ENCODE measurements around the gene WFIKKN1. TPM values are rescaled to one million over a fixed set of nuclear protein-coding genes. Genes with fewer than 3 reads are reported as not detected.

Gene WFIKKN1
- total and polyA plus RNA-seq, 8 donors = 0.11 to 1.4 (median 0.52) TPM

GRCh38 chr16:672371-672770 is 41.6 kb downstream of the WFIKKN1 start:
- no peak for ATAC-seq
- intact Hi-C loops (cut with DNase I) = no loop called here

DNA sequence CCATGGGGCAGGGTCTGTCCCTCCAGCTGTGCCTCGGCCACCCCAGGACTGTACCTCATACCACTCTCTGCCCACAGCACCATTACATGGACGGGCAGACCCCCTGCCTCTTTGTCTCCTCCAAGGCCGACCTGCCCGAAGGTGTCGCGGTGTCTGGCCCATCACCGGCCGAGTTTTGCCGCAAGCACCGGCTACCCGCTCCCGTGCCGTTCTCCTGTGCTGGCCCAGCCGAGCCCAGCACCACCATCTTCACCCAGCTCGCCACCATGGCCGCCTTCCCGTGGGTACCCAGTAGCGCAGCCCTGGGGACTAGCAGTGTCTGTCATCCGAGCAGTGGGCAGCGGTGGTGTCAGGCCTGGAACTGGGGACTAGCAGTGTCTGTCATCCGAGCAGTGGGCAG is 42.1 kb downstream of the WFIKKN1 start:
- intact Hi-C loops (cut with DNase I) = no loop called here
- H3K4me3 ChIP-seq = no peak overlapping the region
- H3K9me3 ChIP-seq = no peaks in the 10 kb centered on the region
- peaks cover 0 to 33% of the 10 kb centered on the region in 2 donors for H3K27me3 ChIP-seq
- no peak for DNase-seq
- peaks cover 0 to 56% of the 10 kb centered on the region in 2 donors for H3K36me3 ChIP-seq
- H3K27ac ChIP-seq = no peak overlapping the region
- ATAC-seq = no peak
- peaks cover 11 to 40% of the 10 kb centered on the region in 2 donors for H3K4me1 ChIP-seq
- TF ChIP-seq, protein P1, sequence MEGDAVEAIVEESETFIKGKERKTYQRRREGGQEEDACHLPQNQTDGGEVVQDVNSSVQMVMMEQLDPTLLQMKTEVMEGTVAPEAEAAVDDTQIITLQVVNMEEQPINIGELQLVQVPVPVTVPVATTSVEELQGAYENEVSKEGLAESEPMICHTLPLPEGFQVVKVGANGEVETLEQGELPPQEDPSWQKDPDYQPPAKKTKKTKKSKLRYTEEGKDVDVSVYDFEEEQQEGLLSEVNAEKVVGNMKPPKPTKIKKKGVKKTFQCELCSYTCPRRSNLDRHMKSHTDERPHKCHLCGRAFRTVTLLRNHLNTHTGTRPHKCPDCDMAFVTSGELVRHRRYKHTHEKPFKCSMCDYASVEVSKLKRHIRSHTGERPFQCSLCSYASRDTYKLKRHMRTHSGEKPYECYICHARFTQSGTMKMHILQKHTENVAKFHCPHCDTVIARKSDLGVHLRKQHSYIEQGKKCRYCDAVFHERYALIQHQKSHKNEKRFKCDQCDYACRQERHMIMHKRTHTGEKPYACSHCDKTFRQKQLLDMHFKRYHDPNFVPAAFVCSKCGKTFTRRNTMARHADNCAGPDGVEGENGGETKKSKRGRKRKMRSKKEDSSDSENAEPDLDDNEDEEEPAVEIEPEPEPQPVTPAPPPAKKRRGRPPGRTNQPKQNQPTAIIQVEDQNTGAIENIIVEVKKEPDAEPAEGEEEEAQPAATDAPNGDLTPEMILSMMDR (IDR thresholded peaks at IDR 0.05) = no peak

More at GRCh38 chr16:672371-672770, 41.6 kb downstream of the WFIKKN1 start:
- Histone ChIP-seq H3K4me3 (no peak overlapping the region), H3K27me3 (peaks cover 0 to 31% of the 10 kb centered on the region in 2 donors), H3K9me3 (no peaks in the 10 kb centered on the region), H3K27ac (no peak overlapping the region), H3K36me3 (peaks cover 0 to 56% of the 10 kb centered on the region in 2 donors), H3K4me1 (peaks cover 11 to 40% of the 10 kb centered on the region in 2 donors)
- TF ChIP-seq, protein P1 (IDR thresholded peaks at IDR 0.05) = no peak
- no peak for DNase-seq

DNA sequence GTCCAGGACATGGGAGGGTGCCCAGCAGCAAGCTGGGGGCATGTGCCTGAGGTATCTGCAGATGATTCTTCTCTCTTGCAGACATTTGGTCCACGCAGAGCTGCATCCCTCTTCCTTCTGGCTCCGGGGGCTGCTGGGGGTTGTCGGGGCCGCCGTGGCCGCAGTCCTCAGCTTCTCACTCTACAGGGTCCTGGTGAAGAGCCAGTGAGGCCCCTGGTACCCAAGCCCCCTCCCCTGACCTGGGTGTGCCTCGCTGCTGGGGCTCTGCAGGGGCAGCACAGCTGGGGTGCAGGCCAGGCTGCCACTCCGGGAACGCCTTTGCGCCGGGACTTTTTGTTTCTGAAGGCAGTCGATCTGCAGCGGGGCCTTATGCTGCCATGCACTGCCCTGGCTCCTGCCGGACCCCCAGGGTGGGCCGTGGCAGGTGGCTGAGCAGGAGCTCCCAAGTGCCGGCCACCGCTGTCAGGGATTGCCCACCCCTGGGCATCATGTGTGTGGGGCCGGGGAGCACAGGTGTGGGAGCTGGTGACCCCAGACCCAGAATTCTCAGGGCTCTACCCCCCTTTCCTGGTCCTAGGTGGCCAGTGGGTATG is 42.7 kb downstream of the WFIKKN1 start:
- Histone ChIP-seq H3K4me3 (no peak overlapping the region), H3K27ac (no peak overlapping the region), H3K27me3 (peaks cover 0 to 33% of the 10 kb centered on the region in 2 donors), H3K4me1 (peaks cover 11 to 40% of the 10 kb centered on the region in 2 donors), H3K9me3 (no peaks in the 10 kb centered on the region), H3K36me3 (peaks cover 0 to 56% of the 10 kb centered on the region in 2 donors)
- DNase-seq = no peak
- no peak for ATAC-seq
- intact Hi-C loops (cut with DNase I) = no loop called here
- TF ChIP-seq, protein P1 (IDR thresholded peaks at IDR 0.05) = no peak

DNA sequence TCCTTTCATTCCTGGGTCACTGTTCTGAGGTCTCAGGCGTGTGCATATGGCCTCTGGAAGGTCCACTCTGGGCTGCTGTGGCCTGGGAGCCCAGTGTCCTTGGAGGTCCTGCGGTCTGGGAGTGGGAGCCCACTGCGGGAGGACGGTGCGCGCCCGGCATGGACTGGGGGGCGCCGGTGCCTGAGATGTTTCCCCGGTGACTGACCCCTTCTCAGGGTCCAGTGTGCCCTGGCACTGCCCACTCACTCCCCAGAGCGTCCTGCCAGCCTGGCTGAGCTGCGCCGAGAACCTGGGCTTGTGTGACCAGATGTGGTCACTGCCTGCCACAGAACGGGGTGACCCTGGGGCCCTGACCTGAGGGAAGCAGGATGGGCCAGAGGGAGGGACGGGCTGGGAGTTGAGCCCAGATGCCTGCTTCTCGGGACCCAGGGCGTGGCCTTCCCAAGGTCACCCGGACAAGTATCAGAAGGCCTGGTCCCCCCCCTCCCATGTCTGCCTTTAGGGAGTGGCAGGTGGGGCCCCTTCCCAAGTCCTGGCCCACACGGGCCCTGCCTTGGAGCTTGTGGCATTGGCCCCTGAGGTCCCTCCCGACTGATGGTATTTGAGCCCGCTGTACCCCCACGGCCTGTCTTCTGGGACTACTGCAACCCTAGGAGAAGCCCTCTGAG is 43.6 kb downstream of the WFIKKN1 start:
- TF ChIP-seq, protein P1 (IDR thresholded peaks at IDR 0.05) = no peak
- Histone ChIP-seq H3K27ac (no peak overlapping the region), H3K4me3 (no peak overlapping the region), H3K27me3 (peaks cover 0 to 33% of the 10 kb centered on the region in 2 donors), H3K9me3 (no peaks in the 10 kb centered on the region), H3K36me3 (peaks cover 0 to 54% of the 10 kb centered on the region in 2 donors), H3K4me1 (peaks cover 9 to 34% of the 10 kb centered on the region in 2 donors)
- DNase-seq = no peak
- intact Hi-C loops (cut with DNase I) = no loop called here
- ATAC-seq = no peak

Measured in left lung (tissue), 10 donors.